HL-60/S4 treated with retinoic acid at 250 ng/mL for 4 days and 3 days (cell line): ENCODE results near the gene IGLL1.

Experiments
- in situ Hi-C: fragments of 300-500 bp; cut with MboI; formaldehyde crosslinking; loops from 2 replicates; pipeline ENCODE4 v1.7.0; 2022; ENCODE audit warnings: low sequenced_read_pairs

The IGLL1 gene

GRCh38 chr22:23530106-23530505 lies 50.0 kb downstream of the IGLL1 start:
- in situ Hi-C loops, result no loop called here

GRCh38 chr22:23529166-23530103 lies 50.7 kb downstream of the IGLL1 start:
- in situ Hi-C loops, result no loop called here

- in situ Hi-C loops, result no loop called here
These were observed 51.9 kb downstream of the IGLL1 start for GRCh38 chr22:23527971-23528740.

- in situ Hi-C loops, result no loop called here
These were observed 53.3 kb downstream of the IGLL1 start for GRCh38 chr22:23526596-23527316.

GRCh38 chr22:23525510-23525909 lies 54.6 kb downstream of the IGLL1 start:
- in situ Hi-C loops, result no loop called here

- in situ Hi-C loops, result no loop called here
These were observed 55.9 kb downstream of the IGLL1 start for GRCh38 chr22:23524226-23524625.

GRCh38 chr22:23523713-23524112 lies 56.4 kb downstream of the IGLL1 start:
- in situ Hi-C loops, result no loop called here
